Activated CD4-positive, alpha-beta memory T cell treated with anti-CD3 and anti-CD28 coated beads, Interleukin-2, amount 10 ng/mL, durations not matched to agents 7 days and 5 days (primary cell): Measurements from ENCODE around the gene CMTM3. TPM values are rescaled to one million over a fixed set of nuclear protein-coding genes. Genes with fewer than 3 reads are reported as not detected.
"Not testable (repeated sequence)": the region's sequence is repeated elsewhere in the genome, so short reads cannot be mapped to it uniquely, and the experiment has no call there.

Source experiments
- CTCF ChIA-PET: fragments of 350-600 bp; sonication (Branson Sonifier 250); formaldehyde crosslinking; loops from one replicate; lab custom pipeline; 2021; ENCODE audit warnings: antibody characterized with exemption, inconsistent platforms; lab: Charles Lee
- POLR2A ChIA-PET: fragments of 350-600 bp; sonication (Branson Sonifier 250); formaldehyde crosslinking; loops from one replicate; lab custom pipeline; 2021; ENCODE audit warnings: antibody characterized with exemption; lab: Charles Lee
- DNase-seq: peaks from one replicate; pipeline ENCODE4 v3.0.0-alpha.2; 2020
- H3K27ac Mint-ChIP-seq: one replicate; pipeline ENCODE4 v1.8.0; 2021; ENCODE audit warnings: mild to moderate bottlenecking, mixed read lengths
- H3K27me3 Mint-ChIP-seq: one replicate; pipeline ENCODE4 v1.8.0; 2021; ENCODE audit warnings: mixed read lengths
- H3K36me3 Mint-ChIP-seq: one replicate; pipeline ENCODE4 v1.8.0; 2021; ENCODE audit warnings: low read depth, mixed read lengths
- H3K4me1 Mint-ChIP-seq: one replicate; pipeline ENCODE4 v1.8.0; 2021; ENCODE audit warnings: mixed read lengths
- H3K4me3 Mint-ChIP-seq: one replicate; pipeline ENCODE4 v1.8.0; 2021; ENCODE audit warnings: mild to moderate bottlenecking, mixed read lengths
- H3K9me3 Mint-ChIP-seq: one replicate; pipeline ENCODE4 v1.8.0; 2021; ENCODE audit warnings: mixed read lengths
- total RNA-seq, 2 experiments: library from RNA; stranded (reverse); gene quantifications; one replicate each; pipeline ENCODE4 v1.2.3, GENCODE V29; 2021

Gene CMTM3, protein sequence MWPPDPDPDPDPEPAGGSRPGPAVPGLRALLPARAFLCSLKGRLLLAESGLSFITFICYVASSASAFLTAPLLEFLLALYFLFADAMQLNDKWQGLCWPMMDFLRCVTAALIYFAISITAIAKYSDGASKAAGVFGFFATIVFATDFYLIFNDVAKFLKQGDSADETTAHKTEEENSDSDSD
- total RNA-seq, result 100 to 1,000 TPM; 111 TPM

DNA sequence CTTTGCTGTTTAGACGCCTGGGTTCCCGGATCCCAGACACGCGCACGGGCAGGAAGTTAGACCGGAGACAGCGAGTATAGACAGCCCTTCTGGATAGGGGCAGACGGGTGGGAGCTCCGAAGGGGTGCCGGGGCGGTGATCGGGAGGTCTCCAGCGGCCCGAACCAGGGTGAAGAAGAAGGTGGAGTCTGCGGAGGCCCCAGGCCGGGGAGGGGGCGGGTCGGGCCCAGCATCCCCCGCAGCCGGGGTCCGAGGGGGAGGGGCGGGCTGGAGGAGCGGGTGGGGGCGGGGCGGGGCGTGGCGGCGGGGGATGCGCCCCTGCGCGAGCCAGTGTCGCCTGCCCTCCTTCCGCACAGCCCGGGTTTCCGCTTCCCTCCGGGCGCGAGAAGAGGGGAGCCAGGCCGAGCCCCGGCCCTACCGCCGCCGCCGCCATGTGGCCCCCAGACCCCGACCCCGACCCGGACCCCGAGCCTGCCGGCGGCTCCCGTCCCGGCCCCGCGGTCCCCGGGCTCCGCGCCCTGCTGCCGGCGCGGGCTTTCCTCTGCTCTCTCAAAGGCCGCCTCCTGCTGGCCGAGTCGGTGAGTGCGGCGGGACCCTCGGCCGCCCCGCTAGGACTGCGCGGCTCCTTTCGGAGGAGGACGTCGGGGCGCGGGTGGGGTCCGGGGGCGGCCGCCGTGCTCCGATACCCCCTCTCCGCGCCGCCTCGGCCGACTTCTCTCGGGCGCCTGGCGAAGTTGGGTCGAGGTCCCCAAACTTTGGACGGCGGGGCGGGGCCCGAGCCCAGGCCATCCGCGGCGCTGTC lies at the start of gene CMTM3:
CMTM3 (plus strand) TSS at position 329 of the 801 bp plus-strand sequence; CDS start at position 431, 102 bp downstream.
- Mint-ChIP-seq H3K36me3 (peaks cover 39% of the 10 kb centered on the region), H3K9me3 (peaks cover 15% of the 10 kb centered on the region), H3K27ac (peak within 1 kb of the TSS; percentile 97), H3K27me3 (no peaks in the 10 kb centered on the region), H3K4me3 (peak within 1 kb of the TSS; percentile 84), H3K4me1 (peaks cover 53% of the 10 kb centered on the region)
- ChIA-PET POLR2A (interaction anchor here (1.1 to 3.1 kb wide), 16 partner anchors 15 to 270 kb away, joined by 3 to 40 read pairs (median 4); partner anchors contain the start of genes CKLF, CMTM2 and TK2), CTCF (interaction anchor here (0.9 to 3.4 kb wide), 13 partner anchors 10 to 198 kb away, joined by 3 to 27 read pairs (median 4); partner anchors contain the start of gene CKLF)
- DNase-seq, result peak; percentile 77

DNA sequence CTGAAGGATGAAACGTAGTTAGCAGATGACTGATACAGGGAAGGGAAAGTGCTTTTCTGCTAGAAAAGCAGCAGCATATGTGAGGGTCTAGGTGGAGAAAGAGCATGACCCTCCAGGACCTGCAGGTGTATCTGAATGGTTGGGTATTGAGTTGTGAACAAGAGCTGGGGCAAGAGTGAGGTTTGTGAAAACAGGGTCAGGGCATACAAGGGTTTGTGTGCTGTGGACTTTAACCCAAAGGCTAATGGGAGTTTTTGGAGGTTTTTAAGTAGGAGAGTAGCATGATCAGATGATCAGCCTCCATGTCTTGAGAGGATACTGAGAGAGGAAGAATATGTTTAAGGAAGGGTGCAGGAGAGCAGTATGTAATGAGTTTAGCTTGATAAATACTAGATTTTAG lies 44.4 kb upstream of the CMTM3 start:
- H3K27me3 Mint-ChIP-seq, result no peaks in the 10 kb centered on the region
- H3K4me1 Mint-ChIP-seq, result peaks cover 83% of the 10 kb centered on the region
- H3K36me3 Mint-ChIP-seq, result peaks cover 89% of the 10 kb centered on the region
- H3K9me3 Mint-ChIP-seq, result no peaks in the 10 kb centered on the region
- POLR2A ChIA-PET, result interaction anchor here (0.9 to 1.1 kb wide), 2 partner anchors 8 to 38 kb away, joined by 4 to 6 read pairs; partner anchors contain the start of gene CKLF
- no peak for DNase-seq
- CTCF ChIA-PET, result interaction anchor here (0.8 to 2.1 kb wide), 6 partner anchors 8 to 155 kb away, joined by 3 to 6 read pairs (median 4); partner anchors contain the start of gene CKLF
- H3K27ac Mint-ChIP-seq, result peak overlapping the region; percentile 49
- H3K4me3 Mint-ChIP-seq, result no peak overlapping the region

DNA sequence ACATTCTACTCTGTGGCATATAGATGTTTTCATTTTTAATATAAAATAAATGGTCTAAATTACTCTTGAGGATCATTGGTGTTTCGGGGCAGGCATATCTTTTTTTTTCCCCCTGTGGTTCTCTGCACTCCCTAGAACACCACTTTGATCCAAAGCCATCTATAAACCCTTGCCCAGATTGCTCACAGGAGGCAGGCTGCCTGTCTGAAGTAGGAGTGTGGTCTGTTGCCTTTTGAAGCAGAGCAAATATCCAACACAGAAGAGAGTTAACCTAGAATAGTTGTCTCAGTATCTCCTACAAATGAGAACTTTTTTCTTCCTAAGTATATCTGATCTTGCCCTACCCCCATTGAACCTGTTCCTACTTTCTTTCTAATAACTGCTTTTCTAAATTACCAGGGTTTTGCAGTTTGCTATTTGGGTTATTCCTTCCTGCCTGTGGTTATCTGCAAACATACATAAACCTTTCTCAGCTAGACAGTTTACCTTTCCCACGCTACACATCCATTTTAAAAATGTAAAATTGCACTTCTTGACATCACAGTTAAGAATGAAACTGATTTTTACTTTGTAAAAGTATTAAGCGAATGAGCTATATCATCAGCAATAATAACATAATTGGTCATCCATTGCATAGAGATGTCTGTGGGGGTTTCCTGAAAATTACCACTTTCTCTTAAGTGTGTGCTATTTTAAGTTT lies 43.0 kb upstream of the CMTM3 start:
- H3K27me3 Mint-ChIP-seq, result no peaks in the 10 kb centered on the region
- ChIA-PET CTCF (interaction anchor here (0.6 to 4.3 kb wide), 12 partner anchors 9 to 177 kb away, joined by 3 to 44 read pairs (median 9); partner anchors contain the start of genes CKLF, CMTM2, CMTM3 and TK2), POLR2A (interaction anchor here (0.6 to 4.8 kb wide), 14 partner anchors 10 to 190 kb away, joined by 3 to 52 read pairs (median 6); partner anchors contain the start of genes CKLF, CMTM2, CMTM3 and TK2)
- no peaks in the 10 kb centered on the region for H3K9me3 Mint-ChIP-seq
- H3K4me3 Mint-ChIP-seq, result peak overlapping the region; percentile 18
- no peak for DNase-seq
- H3K4me1 Mint-ChIP-seq, result peaks cover 72% of the 10 kb centered on the region
- peak overlapping the region; percentile 75 for H3K27ac Mint-ChIP-seq
- peaks cover 89% of the 10 kb centered on the region for H3K36me3 Mint-ChIP-seq

DNA sequence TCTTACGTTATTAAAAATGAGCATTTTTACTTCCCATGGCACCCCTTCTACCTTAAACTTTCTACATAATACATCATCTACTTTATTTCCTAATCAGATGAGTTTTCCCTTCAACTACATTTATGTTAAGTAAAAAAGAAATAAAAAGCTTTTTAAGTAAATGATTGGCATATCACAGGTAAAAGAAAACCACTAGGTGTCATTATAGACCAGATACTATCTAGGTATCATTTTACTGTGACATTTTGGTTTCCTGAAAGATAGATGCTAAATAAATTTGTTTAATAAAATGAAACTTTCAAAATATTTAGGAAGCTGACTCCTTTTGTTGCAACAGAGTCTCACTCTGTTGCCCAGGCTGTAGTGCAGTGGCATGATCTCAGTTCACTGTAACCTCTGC lies 42.1 kb upstream of the CMTM3 start:
- DNase-seq, result no peak
- Mint-ChIP-seq H3K36me3 (peaks cover 92% of the 10 kb centered on the region), H3K4me1 (peaks cover 69% of the 10 kb centered on the region), H3K9me3 (no peaks in the 10 kb centered on the region), H3K4me3 (no peak overlapping the region), H3K27ac (peak overlapping the region; percentile 59), H3K27me3 (no peaks in the 10 kb centered on the region)
- ChIA-PET CTCF (interaction anchor here (0.6 to 4.3 kb wide), 18 partner anchors 10 to 306 kb away, joined by 3 to 44 read pairs (median 4); partner anchors contain the start of genes CKLF, CMTM2, CMTM3 and TK2), POLR2A (interaction anchor here (0.8 to 4.8 kb wide), 19 partner anchors 11 to 312 kb away, joined by 3 to 52 read pairs (median 4); partner anchors contain the start of genes CKLF, CMTM2, CMTM3 and TK2)

DNA sequence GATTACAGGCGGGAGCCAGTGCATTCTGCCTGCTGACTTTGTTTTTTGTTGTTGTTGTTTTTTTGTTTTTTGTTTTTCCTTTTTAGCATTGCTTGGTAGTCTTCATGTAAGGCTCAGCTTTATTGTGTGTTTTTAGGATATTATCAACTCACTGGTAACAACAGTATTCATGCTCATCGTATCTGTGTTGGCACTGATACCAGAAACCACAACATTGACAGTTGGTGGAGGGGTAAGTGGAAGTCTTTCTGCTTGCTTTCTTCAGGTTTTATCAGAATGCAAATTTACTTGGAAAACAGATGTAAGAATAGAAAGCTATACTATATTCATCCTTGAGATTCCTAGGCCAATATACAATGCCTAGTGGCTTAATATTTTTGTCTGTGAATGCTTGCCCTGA lies 41.5 kb upstream of the CMTM3 start:
- Mint-ChIP-seq H3K36me3 (peaks cover 92% of the 10 kb centered on the region), H3K27ac (peak overlapping the region; percentile 59), H3K27me3 (no peaks in the 10 kb centered on the region), H3K9me3 (no peaks in the 10 kb centered on the region), H3K4me1 (peaks cover 71% of the 10 kb centered on the region), H3K4me3 (peak overlapping the region; percentile 16)
- no peak for DNase-seq
- ChIA-PET CTCF (interaction anchor here (0.7 to 4.3 kb wide), 18 partner anchors 11 to 305 kb away, joined by 3 to 44 read pairs (median 4); partner anchors contain the start of genes CKLF, CMTM2, DYNC1LI2 and TK2), POLR2A (interaction anchor here (0.8 to 4.8 kb wide), 19 partner anchors 9 to 312 kb away, joined by 3 to 52 read pairs (median 4); partner anchors contain the start of genes CKLF, CMTM2, CMTM3 and TK2)

DNA sequence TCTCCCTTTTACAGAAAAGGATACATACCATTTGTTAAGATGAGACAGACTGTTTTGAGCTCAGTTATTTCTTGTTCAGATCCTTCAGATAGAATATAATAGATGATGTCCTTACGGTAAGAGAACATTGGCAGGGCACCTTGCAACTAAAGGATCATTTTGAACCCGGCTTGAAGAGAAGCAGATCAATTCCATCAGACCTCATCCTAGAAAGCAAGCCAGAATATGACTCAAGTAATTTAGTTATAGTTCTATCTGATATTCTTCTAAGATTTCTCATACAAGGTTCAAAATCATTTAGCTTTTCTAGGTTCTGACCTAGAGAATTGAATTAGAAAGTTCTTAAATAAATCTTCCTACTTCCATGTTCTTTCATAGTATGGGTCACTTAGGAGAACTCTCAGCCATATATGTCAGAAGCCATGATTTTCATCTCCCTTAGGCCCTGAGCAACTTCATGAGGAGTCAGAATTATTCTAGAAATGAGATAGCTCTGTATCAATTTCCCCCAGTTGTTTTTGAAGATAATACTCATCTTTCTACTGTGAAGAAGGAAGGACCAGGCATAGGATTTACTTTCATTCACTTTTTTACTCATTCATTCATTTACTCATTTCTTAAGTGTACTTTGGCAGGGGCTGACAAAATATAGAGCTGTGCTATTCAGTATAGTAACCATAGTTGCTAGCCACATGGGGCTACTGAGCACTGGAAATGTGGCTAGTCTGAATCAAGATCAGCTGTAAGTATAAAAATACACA lies 40.8 kb upstream of the CMTM3 start:
- no peak for DNase-seq
- peak overlapping the region; percentile 59 for H3K27ac Mint-ChIP-seq
- H3K36me3 Mint-ChIP-seq, result peaks cover 85% of the 10 kb centered on the region
- H3K4me1 Mint-ChIP-seq, result peaks cover 64% of the 10 kb centered on the region
- no peaks in the 10 kb centered on the region for H3K9me3 Mint-ChIP-seq
- ChIA-PET POLR2A (interaction anchor here (0.9 to 4.8 kb wide), 22 partner anchors 8 to 311 kb away, joined by 3 to 52 read pairs (median 4); partner anchors contain the start of genes CKLF, CMTM2, CMTM3 and TK2), CTCF (interaction anchor here (0.6 to 4.3 kb wide), 18 partner anchors 10 to 305 kb away, joined by 3 to 44 read pairs (median 6); partner anchors contain the start of genes CKLF, CMTM2, DYNC1LI2 and NAE1)
- H3K4me3 Mint-ChIP-seq, result no peak overlapping the region
- no peaks in the 10 kb centered on the region for H3K27me3 Mint-ChIP-seq

DNA sequence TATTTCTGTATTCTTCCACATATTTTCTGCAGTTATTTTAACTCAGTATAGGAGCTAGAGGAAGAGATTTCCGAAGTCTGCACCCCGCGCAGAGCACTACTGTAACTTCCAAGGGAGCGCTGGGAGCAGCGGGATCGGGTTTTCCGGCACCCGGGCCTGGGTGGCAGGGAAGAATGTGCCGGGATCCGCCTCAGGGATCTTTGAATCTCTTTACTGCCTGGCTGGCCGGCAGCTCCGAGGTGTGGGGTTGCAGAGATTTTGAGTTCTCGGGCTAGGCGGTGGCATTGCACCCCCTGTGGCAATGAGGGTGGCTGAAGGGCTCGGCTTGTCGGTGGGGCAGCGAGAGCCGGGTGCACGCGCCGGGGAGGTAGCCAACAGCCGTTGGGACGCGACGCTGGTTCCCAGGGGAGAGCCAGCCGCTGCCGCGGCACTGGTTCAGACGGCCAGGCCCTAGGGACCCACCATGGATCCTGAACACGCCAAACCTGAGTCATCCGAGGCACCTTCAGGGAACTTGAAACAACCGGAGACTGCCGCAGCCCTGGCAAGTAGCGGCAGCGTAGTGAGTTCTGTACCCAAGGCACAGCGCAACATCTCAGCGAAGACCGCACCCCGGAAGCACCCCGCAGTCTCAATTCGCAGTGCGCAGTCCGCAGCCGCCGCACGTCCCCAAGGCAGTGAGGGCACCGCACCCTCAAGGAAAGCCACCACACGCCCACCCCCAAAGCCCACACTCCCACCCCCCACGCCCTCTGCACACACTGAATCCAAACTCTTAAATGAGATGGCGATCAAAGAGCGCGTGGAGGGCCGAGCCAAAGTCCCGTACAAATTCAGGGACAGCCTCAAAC lies 38.2 kb upstream of the CMTM3 start, which contains the start of gene CMTM1:
CMTM1 (plus strand) TSS at position 389 of the 851 bp plus-strand sequence; CDS start at position 464, 75 bp downstream.
- ChIA-PET POLR2A (interaction anchor here (4.8 kb wide), 1 partner anchor 15 kb away, joined by 52 read pairs; the partner anchor contains the start of genes CKLF and TK2), CTCF (no interaction called here)
- H3K36me3 Mint-ChIP-seq, result peaks cover 79% of the 10 kb centered on the region

DNA sequence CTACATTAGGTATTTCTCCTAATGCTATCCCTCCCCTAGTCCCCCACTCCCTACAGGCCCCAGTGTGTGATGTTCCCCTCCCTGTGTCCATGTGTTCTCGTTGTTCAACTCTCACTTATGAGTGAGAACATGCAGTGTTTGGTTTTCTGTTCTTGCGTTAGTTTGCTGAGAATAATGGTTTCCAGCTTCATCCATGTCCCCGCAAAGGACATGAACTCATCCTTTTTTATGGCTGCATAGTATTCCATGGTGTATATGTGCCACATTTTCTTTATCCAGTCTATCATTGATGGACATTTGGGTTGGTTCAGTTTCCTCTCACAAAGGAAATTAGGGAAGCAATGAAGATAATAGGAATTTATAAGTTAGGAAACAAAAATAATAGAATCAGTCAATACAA lies 37.2 kb upstream of the CMTM3 start:
- DNase-seq, POLR2A ChIA-PET, CTCF ChIA-PET, H3K27me3 Mint-ChIP-seq, H3K9me3 Mint-ChIP-seq, H3K27ac Mint-ChIP-seq, H3K4me3 Mint-ChIP-seq: not testable (repeated sequence)
- H3K36me3 Mint-ChIP-seq, result peaks cover 77% of the 10 kb centered on the region
- H3K4me1 Mint-ChIP-seq, result peaks cover 36% of the 10 kb centered on the region

More for the DNA sequence above, 38.2 kb upstream of the CMTM3 start, which contains the start of gene CMTM1:
- H3K4me1 Mint-ChIP-seq, result peaks cover 43% of the 10 kb centered on the region
- no peaks in the 10 kb centered on the region for H3K9me3 Mint-ChIP-seq
- no peak for DNase-seq
- no peak within 1 kb of the TSS for H3K4me3 Mint-ChIP-seq
- H3K27me3 Mint-ChIP-seq, result no peaks in the 10 kb centered on the region
- H3K27ac Mint-ChIP-seq, result no peak within 1 kb of the TSS

DNA sequence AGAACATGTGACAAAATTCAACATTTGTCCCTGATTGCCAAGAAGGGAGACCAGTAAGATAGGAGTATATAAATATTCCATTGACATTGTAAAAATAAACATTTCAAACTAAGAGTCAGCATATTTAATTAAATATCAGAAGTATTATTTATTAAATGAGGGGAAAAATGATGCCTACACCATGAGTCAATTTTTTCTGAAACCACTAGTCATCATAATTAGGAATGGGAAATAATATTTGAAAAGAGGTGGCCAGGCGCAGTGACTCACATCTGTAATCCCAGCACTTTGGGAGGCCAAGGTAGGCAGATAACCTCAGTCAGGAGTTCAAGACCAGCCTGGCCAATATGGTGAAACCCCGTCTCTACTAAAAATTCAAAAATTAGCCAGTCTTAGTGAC lies 36.1 kb upstream of the CMTM3 start:
- Mint-ChIP-seq H3K4me3 (no peak overlapping the region), H3K4me1 (peaks cover 28% of the 10 kb centered on the region), H3K36me3 (peaks cover 69% of the 10 kb centered on the region), H3K27me3 (no peaks in the 10 kb centered on the region), H3K27ac (no peak overlapping the region), H3K9me3 (no peaks in the 10 kb centered on the region)
- DNase-seq, result no peak
- ChIA-PET CTCF (no interaction called here), POLR2A (interaction anchor here (1.2 kb wide), 1 partner anchor 57 kb away, joined by 3 read pairs; no protein-coding TSS in a partner anchor)

DNA sequence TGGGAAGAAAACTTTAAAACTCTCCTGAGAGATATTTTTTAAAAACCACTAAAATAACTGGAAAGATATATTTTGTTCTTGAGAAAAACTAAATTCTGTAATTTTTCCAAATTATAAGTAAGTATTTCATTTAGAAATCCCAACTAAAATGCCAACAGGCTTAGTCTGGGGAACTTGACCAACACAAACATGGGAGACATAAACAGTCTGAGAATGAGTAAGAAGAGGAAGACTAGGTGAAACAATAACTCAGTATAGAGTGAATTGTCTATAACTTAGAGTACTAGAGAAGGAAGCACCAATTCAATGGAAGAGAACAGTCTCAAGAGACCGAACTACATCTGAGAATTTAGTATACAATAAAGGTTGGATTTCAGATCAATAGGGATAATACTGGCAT lies 35.4 kb upstream of the CMTM3 start:
- no peak overlapping the region for H3K27ac Mint-ChIP-seq

More for the DNA sequence above, 35.4 kb upstream of the CMTM3 start:
- ChIA-PET POLR2A (interaction anchor here (1.2 to 1.4 kb wide), 2 partner anchors 12 to 58 kb away, joined by 3 to 4 read pairs; no protein-coding TSS in a partner anchor), CTCF (interaction anchor here (1.5 kb wide), 1 partner anchor 162 kb away, joined by 3 read pairs; no protein-coding TSS in a partner anchor)
- H3K4me1 Mint-ChIP-seq, result peaks cover 21% of the 10 kb centered on the region
- H3K27me3 Mint-ChIP-seq, result no peaks in the 10 kb centered on the region
- no peak overlapping the region for H3K4me3 Mint-ChIP-seq
- DNase-seq, result no peak
- no peaks in the 10 kb centered on the region for H3K9me3 Mint-ChIP-seq
- peaks cover 61% of the 10 kb centered on the region for H3K36me3 Mint-ChIP-seq
